H1 (cell line): ENCODE results near the gene TOP2B. TPM values are rescaled to one million over a fixed set of nuclear protein-coding genes. Genes with fewer than 3 reads are reported as not detected.

Source experiments
- CTCF ChIA-PET: fragments of 300-600 bp; sonication (Branson Sonifier 250); formaldehyde crosslinking; loops from one replicate; lab custom pipeline; 2021; ENCODE audit not compliant: partially characterized antibody; lab: Charles Lee
- POLR2A ChIA-PET: fragments of 300-600 bp; sonication (Branson Sonifier 250); formaldehyde crosslinking; loops from one replicate; lab custom pipeline; 2021; ENCODE audit warnings: inconsistent platforms; ENCODE audit not compliant: partially characterized antibody; lab: Charles Lee
- DNase-seq, 2 experiments: peaks; one replicate each; pipeline versions ENCODE4 v3.0.0 to v3.0.0-alpha.2; 2010 to 2022; ENCODE audit warnings: low spot score in 2 of 2, low read depth in 1 of 2, mixed read lengths in 1 of 2
- FAIRE-seq: peaks from 2 replicates; lab custom pipeline; 2011; peaks lifted over from hg19 to GRCh38; lab: Jason Lieb, UNC
- H2AFZ ChIP-seq: 2 replicates; pipeline ENCODE4 v1.8.1; 2012; ENCODE audit warnings: low read length, inconsistent platforms
- H2AK5ac ChIP-seq: 2 replicates; pipeline ENCODE4 v1.6.1; 2013; ENCODE audit warnings: low read depth, low read length
- H2BK120ac ChIP-seq: replicated peaks from 2 replicates; pipeline ENCODE3; 2013; ENCODE audit warnings: low read depth, low read length, inconsistent platforms
- H2BK12ac ChIP-seq: 2 replicates; pipeline ENCODE4 v1.6.1; 2013; ENCODE audit warnings: low read depth, low read length
- H2BK15ac ChIP-seq: 2 replicates; pipeline ENCODE4 v1.6.1; 2013; ENCODE audit warnings: low read length
- H2BK20ac ChIP-seq: 2 replicates; pipeline ENCODE4 v1.6.1; 2013; ENCODE audit warnings: low read length
- H2BK5ac ChIP-seq: 2 replicates; pipeline ENCODE4 v1.6.1; 2013; ENCODE audit warnings: low read depth, low read length
- H3K14ac ChIP-seq: 2 replicates; pipeline ENCODE4 v1.6.1; 2013; ENCODE audit warnings: inconsistent platforms; ENCODE audit not compliant: insufficient read length
- H3K18ac ChIP-seq: 2 replicates; pipeline ENCODE4 v1.6.1; 2013; ENCODE audit warnings: low read length; ENCODE audit errors: extremely low read depth
- H3K23ac ChIP-seq: 2 replicates; pipeline ENCODE4 v1.6.1; 2013; ENCODE audit warnings: inconsistent platforms; ENCODE audit not compliant: insufficient read length
- H3K23me2 ChIP-seq: 2 replicates; pipeline ENCODE4 v1.6.1; 2013; ENCODE audit warnings: low read depth, low read length
- H3K27ac ChIP-seq: 2 replicates; pipeline ENCODE4 v1.6.1; 2011; ENCODE audit warnings: low read depth, low read length, inconsistent platforms
- H3K27me3 ChIP-seq, 4 experiments: replicated peaks in 1 of 4; 1 replicate in 1 of 4; 2 replicates in 3 of 4; pipeline versions ENCODE4 v1.6.1 to v1.8.1; 2011 to 2013; ENCODE audit warnings: low read length in 3 of 4, mild to moderate bottlenecking in 3 of 4, inconsistent platforms in 2 of 4, mixed read lengths in 2 of 4, moderate library complexity in 1 of 4; ENCODE audit not compliant: control insufficient read depth in 3 of 4, insufficient read depth in 3 of 4; ENCODE audit errors: extremely low read depth in 1 of 4
- H3K36me3 ChIP-seq, 4 experiments: 2 replicates each; pipeline versions ENCODE4 v1.6.1 to v1.8.1; 2011 to 2013; ENCODE audit warnings: mild to moderate bottlenecking in 4 of 4, low read length in 3 of 4, moderate library complexity in 2 of 4, control low read depth in 1 of 4, inconsistent platforms in 1 of 4; ENCODE audit not compliant: insufficient read depth in 4 of 4, control insufficient read depth in 2 of 4
- H3K4ac ChIP-seq: replicated peaks from 2 replicates; pipeline ENCODE3; 2013; ENCODE audit warnings: low read length, low read depth, mixed read lengths, inconsistent platforms; ENCODE audit not compliant: insufficient read length
- H3K4me1 ChIP-seq, 4 experiments: replicated peaks in 1 of 4; 1 replicate in 1 of 4; 2 replicates in 3 of 4; pipeline versions ENCODE4 v1.6.1 to v1.8.1; 2011 to 2013; ENCODE audit warnings: low read length in 3 of 4, inconsistent platforms in 2 of 4, mixed read lengths in 1 of 4; ENCODE audit not compliant: insufficient read depth in 4 of 4, control insufficient read depth in 3 of 4
- H3K4me2 ChIP-seq, 2 experiments: 2 replicates each; pipeline versions ENCODE4 v1.6.1 to v1.8.1; 2011 to 2013; ENCODE audit warnings: low read depth in 2 of 2, low read length in 2 of 2, control low read depth in 1 of 2, inconsistent platforms in 1 of 2, mild to moderate bottlenecking in 1 of 2; ENCODE audit not compliant: insufficient read depth in 1 of 2
- H3K4me3 ChIP-seq, 4 experiments: fragments of 200-600, 300-600 bp in 1 of 4; sonication (generic), shearing (Covaris generic), sonication (Bioruptor Twin) in 1 of 4; 2 replicates each; pipeline versions ENCODE4 v1.5.1 to v1.8.1; 2011 to 2016; ENCODE audit warnings: low read length in 4 of 4, low read depth in 3 of 4, control low read depth in 2 of 4, inconsistent platforms in 2 of 4, mild to moderate bottlenecking in 2 of 4, mixed read lengths in 1 of 4, moderate library complexity in 1 of 4; ENCODE audit not compliant: insufficient read depth in 2 of 4; ENCODE audit errors: extremely low read depth in 1 of 4
- H3K56ac ChIP-seq: replicated peaks from 2 replicates; pipeline ENCODE3; 2013; ENCODE audit warnings: low read depth, mild to moderate bottlenecking, mixed read lengths, low read length, inconsistent platforms; ENCODE audit not compliant: insufficient read length
- H3K79me1 ChIP-seq: 2 replicates; pipeline ENCODE4 v1.6.1; 2013; ENCODE audit warnings: low read depth, low read length, control low read depth
- H3K79me2 ChIP-seq, 2 experiments: 2 replicates each; pipeline versions ENCODE4 v1.6.1 to v1.8.1; 2012 to 2013; ENCODE audit warnings: low read length in 2 of 2, mild to moderate bottlenecking in 2 of 2, inconsistent platforms in 1 of 2; ENCODE audit not compliant: insufficient read depth in 2 of 2, control insufficient read depth in 1 of 2
- H3K9ac ChIP-seq, 4 experiments: replicated peaks in 1 of 4; 1 replicate in 1 of 4; 2 replicates in 3 of 4; pipeline versions ENCODE4 v1.6.1 to v1.8.1; 2011 to 2013; ENCODE audit warnings: low read depth in 3 of 4, low read length in 3 of 4, control low read depth in 2 of 4, mild to moderate bottlenecking in 2 of 4, moderate library complexity in 2 of 4, inconsistent platforms in 1 of 4; ENCODE audit errors: extremely low read depth in 1 of 4
- H3K9me3 ChIP-seq, 2 experiments: 2 replicates each; pipeline versions ENCODE4 v1.6.1 to v1.8.1; 2012 to 2013; ENCODE audit warnings: mild to moderate bottlenecking in 2 of 2, moderate library complexity in 2 of 2, control low read depth in 1 of 2, inconsistent platforms in 1 of 2, low read depth in 1 of 2, low read length in 1 of 2, mixed read lengths in 1 of 2; ENCODE audit not compliant: insufficient read depth in 2 of 2
- H4K20me1 ChIP-seq, 2 experiments: replicated peaks in 1 of 2; 2 replicates each; pipeline versions ENCODE3 to v1.8.1; 2011 to 2013; ENCODE audit warnings: inconsistent platforms in 2 of 2, low read length in 2 of 2, mild to moderate bottlenecking in 1 of 2; ENCODE audit not compliant: insufficient read depth in 2 of 2, control insufficient read depth in 1 of 2
- H4K5ac ChIP-seq: 2 replicates; pipeline ENCODE4 v1.6.1; 2013; ENCODE audit warnings: low read length, low read depth, mixed read lengths, inconsistent platforms; ENCODE audit not compliant: insufficient read length
- H4K8ac ChIP-seq: 2 replicates; pipeline ENCODE4 v1.8.0; 2013; ENCODE audit warnings: mild to moderate bottlenecking, moderate library complexity, low read length, inconsistent platforms; ENCODE audit not compliant: insufficient read depth; ENCODE audit errors: extremely low read depth
- H4K91ac ChIP-seq: replicated peaks from 2 replicates; pipeline ENCODE3; 2013; ENCODE audit warnings: low read length, mixed read lengths, inconsistent platforms; ENCODE audit not compliant: insufficient read length
- BRCA1 ChIP-seq: IDR thresholded peaks from 2 replicates; pipeline ENCODE4 v1.6.1; 2012; ENCODE audit warnings: low read depth, low read length, improper control_type of control experiment
- CTCF ChIP-seq, 3 experiments: IDR thresholded peaks; 1 replicate in 2 of 3; 2 replicates in 1 of 3; pipeline versions ENCODE4 v1.5.1 to v1.6.1; 2011; ENCODE audit warnings: low read length in 3 of 3, mild to moderate bottlenecking in 3 of 3, inconsistent platforms in 2 of 3, low read depth in 1 of 3, moderate library complexity in 1 of 3; ENCODE audit not compliant: insufficient read depth in 1 of 3; ENCODE audit errors: control extremely low read depth in 1 of 3
- HDAC6 ChIP-seq: IDR thresholded peaks from one replicate; pipeline ENCODE4 v1.7.1; 2012; ENCODE audit warnings: low read depth, mild to moderate bottlenecking, inconsistent platforms, low read length, moderate library complexity
- PHF8 ChIP-seq: fragments of 200-600 bp; sonication (generic); conservative IDR thresholded peaks from 2 replicates; pipeline ENCODE4 v1.7.1; 2012; ENCODE audit warnings: low read depth, mild to moderate bottlenecking, inconsistent platforms, low read length, moderate library complexity
- YY1 ChIP-seq: IDR thresholded peaks from 2 replicates; pipeline ENCODE4 v1.6.1; 2011; ENCODE audit warnings: low read depth, mild to moderate bottlenecking, low read length
- WGBS, 2 experiments: shearing (Covaris generic) in 1 of 2; methylation state at CpG; one replicate each; pipeline versions ENCODE4 v1.1.6 to v1.1.7; 2013 to 2015; ENCODE audit warnings: low lambda C conversion rate in 2 of 2, mixed read lengths in 2 of 2, inconsistent platforms in 1 of 2, low coverage in 1 of 2, missing lambda C conversion rate in 1 of 2; ENCODE audit not compliant: insufficient replicate concordance in 2 of 2, insufficient coverage in 1 of 2, insufficient read length in 1 of 2; ENCODE audit errors: extremely low coverage in 1 of 2, missing lambda C conversion rate in 1 of 2; 5-methylcytosine and 5-hydroxymethylcytosine counted together
- polyA plus RNA-seq, 7 experiments: library from polyadenylated mRNA; depleted of rRNA in 3 of 7; stranded (reverse) in 5 of 7; unstranded in 2 of 7; fragments of >200 nt in 5 of 7; fragments of 200-250 nt in 2 of 7; gene quantifications; 1 replicate in 5 of 7; 2 replicates in 1 of 7; 4 replicates in 1 of 7; pipeline versions ENCODE4 v1.2.1 to v1.2.3, GENCODE V29; 2011 to 2013; ENCODE audit warnings: missing spikeins in 2 of 7, mixed read lengths in 2 of 7
- total RNA-seq: library from RNA; stranded (reverse); fragmentation: NEBNext Ultra II Directional; extraction: Animal tissue kit (Norgen Biotek cat#: 25700); gene quantifications from 2 replicates; pipeline ENCODE4 v1.2.1, GENCODE V29; 2021

The TOP2B gene
- total and polyA plus RNA-seq, 2 of the 8 experiments (the other 6 are each of a cell fraction or from before 2014, with no cell fraction given), result 34.9 to 206 TPM

GRCh38 chr3:25587526-25587925 lies 77.2 kb downstream of the TOP2B start:
- Histone ChIP-seq H4K91ac (no peak overlapping the region), H3K4me2 (no peak overlapping the region), H3K14ac (no peak overlapping the region), H3K4me1 (peaks cover 0 to under 1% (median 0%) of the 10 kb centered on the region in 4 experiments; a peak in 2 of 7 replicates)
- DNase-seq, result no peak
- TF ChIP-seq HDAC6 (no peak), PHF8 (no peak), YY1 (no peak), CTCF (IDR thresholded peaks at IDR 0.05; ENCODE audit: control extremely low read depth in 1 of 3, insufficient read depth in 1 of 3, low read depth in 1 of 3, low read length in 3 of 3) (no peak), BRCA1 (no peak)
- TF ChIP-seq, all 59 proteins: peak for 0
- Histone ChIP-seq H3K23me2 (no peaks in the 10 kb centered on the region), H3K27me3 (no peaks in the 10 kb centered on the region), H3K79me2 (no peaks in the 10 kb centered on the region), H2BK20ac (no peak overlapping the region), H2AK5ac (no peak overlapping the region), H3K27ac (no peak overlapping the region), H3K79me1 (no peaks in the 10 kb centered on the region), H2BK12ac (no peak overlapping the region), H3K4me3 (no peak overlapping the region), H2BK5ac (no peak overlapping the region), H2AFZ (no peak overlapping the region), H3K4ac (no peak overlapping the region), H3K36me3 (no peaks in the 10 kb centered on the region), H4K8ac (no peak overlapping the region), H2BK15ac (no peak overlapping the region), H3K23ac (no peak overlapping the region), H4K5ac (no peak overlapping the region), H4K20me1 (no peaks in the 10 kb centered on the region), H2BK120ac (no peak overlapping the region), H3K9me3 (no peaks in the 10 kb centered on the region), H3K56ac (no peak overlapping the region), H3K9ac (no peak overlapping the region), H3K18ac (no peak overlapping the region)
- CTCF ChIA-PET, result interaction anchor here (0.6 to 11.9 kb wide), 8 partner anchors 9 to 629 kb away, joined by 3 to 138 read pairs (median 4); no protein-coding TSS in a partner anchor
- WGBS, 2 experiments, result 89% methylated on average over 5 of the region's 5 CpGs; no CpG with 5 or more reads in 1 of the 2 experiments
- POLR2A ChIA-PET, result no interaction called here
- FAIRE-seq, result no peak
